Stimulated activated CD4-positive, alpha-beta T cell treated with anti-CD3 and anti-CD28 coated beads, Interleukin-1b, Interleukin-23, amount 100 ng/mL, for 24 hours (primary cell): ENCODE data around the gene HMGCS1.
"Not testable (repeated sequence)": the region's sequence is repeated elsewhere in the genome, so short reads cannot be mapped to it uniquely, and the experiment has no call there.

ENCODE experiments used
- DNase-seq, 4 experiments: peaks; one replicate each; pipeline ENCODE4 v3.0.0-alpha.2; 2020; ENCODE audit warnings: low read depth in 4 of 4, low spot score in 1 of 4

HMGCS1 gene

GRCh38 chr5:43274435-43275114 is 38.6 kb downstream of the HMGCS1 start:
- DNase-seq: no peak

DNA sequence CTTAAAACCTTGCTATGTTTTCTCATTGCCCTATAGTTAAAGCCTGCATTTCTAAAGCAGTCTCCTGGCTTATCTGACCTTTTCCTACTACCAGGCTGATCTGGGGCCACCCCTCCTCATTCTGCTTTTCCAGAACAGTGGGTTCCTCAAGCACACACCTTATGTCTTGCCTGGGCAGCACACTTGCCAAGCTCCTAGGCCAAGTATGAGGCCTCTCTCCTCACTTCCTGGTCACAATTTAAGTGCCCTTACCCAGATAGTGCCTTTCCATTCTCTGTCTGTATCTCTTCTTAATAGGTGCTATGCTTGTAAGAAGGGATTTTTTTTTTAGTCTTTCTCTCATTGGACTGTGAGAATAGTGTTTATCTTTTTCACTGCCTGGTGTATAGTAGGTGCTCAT is 39.7 kb downstream of the HMGCS1 start:
- no peak for DNase-seq

GRCh38 chr5:43270645-43271044 is 42.6 kb downstream of the HMGCS1 start:
- DNase-seq: no peak

DNA sequence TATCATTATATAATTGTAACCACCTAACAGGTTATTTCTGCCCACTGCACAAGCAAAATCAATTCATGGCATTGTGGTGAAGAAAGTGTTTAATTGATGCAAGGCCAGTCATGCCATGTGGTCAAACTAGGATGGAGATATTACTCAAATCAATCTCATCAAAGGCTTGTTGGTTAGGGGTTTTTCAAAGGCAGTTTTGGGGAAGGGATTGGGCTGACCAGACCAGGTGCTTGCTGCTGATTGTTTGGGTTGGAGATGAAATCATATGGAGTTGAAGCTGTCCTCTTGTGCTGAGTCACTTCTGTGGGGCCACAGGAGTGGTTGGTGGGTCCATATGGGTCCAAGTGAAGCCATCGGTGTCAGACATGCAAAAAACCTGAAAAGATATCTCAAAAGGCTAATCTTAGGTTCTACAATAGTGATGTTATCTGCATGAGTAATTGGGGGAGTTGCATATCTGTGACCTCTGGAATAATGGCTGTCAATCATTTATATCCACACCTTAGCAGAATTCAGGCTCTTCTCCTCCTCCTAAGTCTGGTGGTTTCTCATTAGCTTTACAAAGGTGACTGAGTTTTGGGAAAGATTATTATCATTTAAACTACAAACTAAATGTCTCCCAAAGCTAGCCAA is 44.9 kb downstream of the HMGCS1 start:
- no peak for DNase-seq

GRCh38 chr5:43262269-43262668 is 50.9 kb downstream of the HMGCS1 start:
- not testable (repeated sequence) for DNase-seq

DNA sequence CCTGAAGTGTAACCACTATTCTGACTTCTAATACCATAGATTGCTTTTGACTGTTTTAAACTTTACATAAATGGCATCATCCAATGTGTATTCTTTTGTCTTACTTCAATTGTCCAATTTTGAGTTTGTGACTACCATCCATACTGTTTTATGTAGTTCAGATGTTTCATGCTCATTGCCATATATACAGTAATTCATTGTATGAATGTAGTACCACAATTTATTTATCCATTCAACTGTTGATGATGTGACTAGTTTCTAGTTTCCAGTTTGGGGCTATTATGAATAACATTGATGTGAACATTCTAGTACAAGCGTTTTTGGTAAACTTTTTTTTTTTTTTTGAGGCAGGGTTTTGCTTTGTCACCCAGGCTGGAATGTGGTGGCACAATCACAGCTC is 55.1 kb downstream of the HMGCS1 start:
- DNase-seq: no peak

- no peak for DNase-seq
These were observed 56.8 kb downstream of the HMGCS1 start for GRCh38 chr5:43256261-43256966.

DNA sequence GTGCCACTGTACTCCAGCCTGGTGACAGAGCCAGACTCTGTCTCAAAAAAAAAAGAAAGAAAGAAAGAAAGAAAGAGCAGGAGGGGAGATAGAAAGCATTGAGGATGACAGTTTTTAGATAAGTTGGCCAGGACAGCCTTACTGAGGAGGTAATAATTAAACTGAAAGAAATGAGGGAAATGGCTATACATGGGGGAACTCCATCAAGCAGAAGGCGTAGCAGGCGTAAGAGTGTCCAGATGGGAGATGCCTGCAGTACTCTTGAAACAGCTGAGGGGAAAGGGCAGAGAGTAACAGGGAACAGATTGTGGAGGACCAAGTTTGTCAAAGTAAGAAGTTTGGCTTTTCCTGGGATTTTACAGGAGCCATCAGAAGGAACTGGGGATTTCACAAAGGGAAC is 57.5 kb downstream of the HMGCS1 start:
- no peak for DNase-seq

GRCh38 chr5:43251754-43252153 is 61.5 kb downstream of the HMGCS1 start:
- no peak for DNase-seq

- DNase-seq: no peak
These were observed 67.4 kb downstream of the HMGCS1 start for GRCh38 chr5:43245724-43246385.

GRCh38 chr5:43244823-43245565 is 68.2 kb downstream of the HMGCS1 start:
- no peak for DNase-seq

- no peak for DNase-seq
These were observed 69.9 kb downstream of the HMGCS1 start for GRCh38 chr5:43243270-43243669.

- DNase-seq: no peak
These were observed 71.0 kb downstream of the HMGCS1 start for GRCh38 chr5:43242196-43242595.
